Cardiac atrium fibroblast (primary cell): ENCODE data around the gene FBXO11. TPM values are rescaled to one million over a fixed set of nuclear protein-coding genes. Genes with fewer than 3 reads are reported as not detected.

Source experiments
- total RNA-seq: library from RNA; depleted of rRNA; stranded (reverse); fragments of >200 nt; gene quantifications from 2 replicates; pipeline ENCODE4 v1.2.3, GENCODE V29; 2015

FBXO11 gene
- 26.7 and 32.7 TPM in 2 replicates for total RNA-seq

DNA sequence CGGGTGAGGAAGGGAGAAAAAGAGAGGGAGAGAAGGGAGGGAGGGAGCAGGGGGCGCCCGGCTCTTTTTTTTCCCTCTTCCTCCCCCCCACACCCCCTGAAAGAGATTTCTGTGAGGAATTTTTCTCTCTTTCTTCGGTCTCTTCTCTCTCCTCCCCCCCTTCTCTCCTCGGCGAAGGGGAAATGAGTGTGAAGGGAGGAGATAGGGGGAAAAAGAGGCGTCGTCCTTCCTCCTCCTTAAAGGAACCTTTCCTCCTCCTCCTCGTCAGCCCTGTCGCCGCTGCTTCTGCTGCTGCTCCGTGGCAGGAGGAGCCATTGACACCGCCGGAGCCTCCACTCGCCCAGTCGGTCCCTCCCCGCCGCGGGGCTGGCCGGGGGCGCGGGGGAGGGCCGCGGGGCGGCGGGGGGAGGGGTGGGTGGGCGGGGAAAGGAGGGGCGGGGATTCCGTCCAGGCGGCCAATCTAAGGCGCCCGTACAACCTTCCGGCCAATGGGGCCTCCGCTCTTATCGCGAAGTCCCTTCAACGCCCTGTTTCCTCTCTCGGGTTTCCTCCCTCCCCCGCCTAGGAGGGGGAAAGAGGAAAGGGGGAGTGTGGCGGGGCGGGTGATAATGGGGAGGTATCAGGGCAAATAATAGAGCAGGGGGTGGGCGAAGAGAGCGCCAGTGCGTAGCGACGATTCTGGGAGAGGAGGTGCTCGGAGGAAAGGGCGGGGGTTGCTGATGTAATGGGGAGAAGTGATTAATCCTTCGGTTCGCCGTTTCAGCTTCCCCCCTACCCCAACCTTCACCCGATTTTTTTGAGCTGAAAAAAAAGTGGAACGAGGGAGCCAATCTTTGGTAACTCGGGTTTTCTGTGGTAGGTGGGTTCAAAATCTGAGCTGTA lies at the start of gene FBXO11:
Gene FBXO11, minus strand, starts transcription at position 342 of the 882 bp plus-strand sequence. CDS start 778 bp downstream, outside the sequence.

DNA sequence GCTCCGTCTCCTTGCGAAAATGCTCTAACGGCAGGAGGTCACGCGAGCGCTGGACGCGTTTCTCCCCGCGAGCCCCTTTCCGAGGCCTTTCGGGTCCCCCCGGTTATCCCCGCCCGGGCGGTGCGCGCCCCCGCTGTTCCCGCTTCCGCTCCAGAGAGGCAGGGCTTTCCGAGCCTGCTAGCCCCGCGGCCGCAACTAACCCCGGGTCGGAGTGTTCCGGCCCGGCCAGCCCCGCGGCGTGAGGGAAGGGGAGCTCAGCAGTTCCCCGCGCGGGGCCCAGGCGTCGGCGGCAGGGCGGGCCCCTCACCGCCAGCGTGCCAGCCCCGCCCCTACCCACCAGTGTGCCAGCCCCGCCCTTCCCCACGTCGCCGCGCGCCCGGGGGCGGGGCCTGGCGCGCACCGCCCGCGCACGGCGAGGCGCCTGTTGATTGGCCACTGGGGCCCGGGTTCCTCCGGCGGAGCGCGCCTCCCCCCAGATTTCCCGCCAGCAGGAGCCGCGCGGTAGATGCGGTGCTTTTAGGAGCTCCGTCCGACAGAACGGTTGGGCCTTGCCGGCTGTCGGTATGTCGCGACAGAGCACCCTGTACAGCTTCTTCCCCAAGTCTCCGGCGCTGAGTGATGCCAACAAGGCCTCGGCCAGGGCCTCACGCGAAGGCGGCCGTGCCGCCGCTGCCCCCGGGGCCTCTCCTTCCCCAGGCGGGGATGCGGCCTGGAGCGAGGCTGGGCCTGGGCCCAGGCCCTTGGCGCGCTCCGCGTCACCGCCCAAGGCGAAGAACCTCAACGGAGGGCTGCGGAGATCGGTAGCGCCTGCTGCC lies 123.4 kb downstream of the FBXO11 start, which contains the start of gene MSH6:
Gene MSH6, plus strand, starts transcription at position 475 of the 815 bp plus-strand sequence. Its CDS starts 89 bp downstream, at position 564.

Other genes starting within 250 kb of the FBXO11 start
- 28.0 and 28.5 TPM in 2 replicates for gene MSH6, start 123.4 kb downstream of the FBXO11 start, total RNA-seq